ACHN (cell line): Measurements from ENCODE around the gene OCA2.
A peak's percentile ranks its signal among the peaks of the same experiment; 100 is the strongest.
"Not testable (repeated sequence)": the region's sequence is repeated elsewhere in the genome, so short reads cannot be mapped to it uniquely, and the experiment has no call there.

Experiments used
- DNase-seq: peaks from one replicate; pipeline ENCODE4 v3.0.0-alpha.2; 2015
- in situ Hi-C: cut with HindIII; loops from 2 replicates; pipeline ENCODE4 v1.10.0; 2017; ENCODE audit warnings: low sequenced_read_pairs, low pct_ligation_motif_present, low pct_unique_long_range_greater_than_20kb

OCA2 gene

GRCh38 chr15:28017423-28017924, 81.6 kb downstream of the OCA2 start:
- DNase-seq, result peak; percentile 2

GRCh38 chr15:28015855-28016254, 83.3 kb downstream of the OCA2 start:
- in situ Hi-C loops, result no loop called here
- no peak for DNase-seq

More at GRCh38 chr15:28017423-28017924, 81.6 kb downstream of the OCA2 start:
- in situ Hi-C loops, result no loop called here

GRCh38 chr15:28014623-28015200, 84.4 kb downstream of the OCA2 start:
- DNase-seq, result no peak
- in situ Hi-C loops, result no loop called here

DNA sequence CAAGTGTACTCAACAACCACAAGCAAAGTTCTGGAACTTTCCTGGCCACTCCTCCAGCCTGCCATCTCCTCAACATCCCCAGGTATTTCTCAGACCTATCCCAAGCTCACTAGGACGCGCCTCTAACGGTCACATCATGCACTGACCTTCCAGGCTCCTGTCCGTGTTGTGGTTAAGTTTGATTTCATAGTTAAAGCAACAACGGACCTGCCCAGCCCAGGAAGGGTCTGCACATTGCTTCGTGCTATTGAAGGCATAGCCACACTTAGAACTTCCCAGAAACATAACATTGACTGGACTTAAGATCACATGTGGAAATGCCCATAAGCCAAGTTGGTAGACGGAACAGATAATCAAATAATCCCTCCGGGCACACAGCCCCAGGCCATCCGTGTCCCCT, 85.1 kb downstream of the OCA2 start:
- in situ Hi-C loops, result no loop called here
- no peak for DNase-seq

- no peak for DNase-seq
- in situ Hi-C loops, result no loop called here
These were observed 85.6 kb downstream of the OCA2 start for GRCh38 chr15:28013480-28013879.

DNA sequence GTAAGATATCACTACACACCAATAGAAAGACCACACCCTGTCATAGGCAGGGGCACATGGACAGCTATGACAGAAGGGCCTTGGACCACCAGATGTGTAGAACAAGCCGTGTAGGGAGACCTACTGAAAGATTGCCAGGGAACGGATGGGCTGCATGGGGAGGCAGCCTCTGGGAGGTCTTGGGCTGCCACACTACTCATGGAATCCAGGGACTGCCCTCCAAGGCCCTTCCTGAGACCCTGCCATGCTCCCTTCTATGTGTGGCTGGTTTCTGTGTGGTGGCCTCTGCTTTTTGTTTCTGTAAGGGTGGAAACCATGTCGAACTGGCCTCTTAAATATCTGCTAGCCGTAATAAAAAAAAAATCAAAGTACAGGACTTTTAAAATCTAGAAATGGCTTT, 86.9 kb downstream of the OCA2 start:
- DNase-seq, result no peak
- in situ Hi-C loops, result no loop called here

DNA sequence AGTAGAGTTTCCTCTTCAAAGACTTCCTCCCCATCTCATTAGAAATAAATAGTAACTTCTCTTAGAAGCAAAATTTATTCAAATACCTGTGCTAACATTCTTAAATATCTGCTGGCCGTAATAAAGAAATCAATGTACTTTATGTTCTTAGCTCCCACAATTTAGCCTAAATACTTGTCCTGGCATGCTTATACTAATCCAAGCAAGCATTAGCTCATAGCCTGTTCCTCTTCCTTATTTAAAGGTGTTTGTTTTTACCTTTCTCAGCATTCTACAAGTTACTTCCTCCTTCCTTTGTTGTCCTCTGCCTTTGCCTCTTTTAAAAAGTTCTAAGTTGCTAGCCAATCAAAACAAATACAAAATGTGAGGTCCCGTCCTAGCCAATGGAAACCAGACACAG, 90.9 kb downstream of the OCA2 start:
- DNase-seq, in situ Hi-C loops: not testable (repeated sequence)

- in situ Hi-C loops, result no loop called here
- no peak for DNase-seq
These were observed 92.8 kb downstream of the OCA2 start for GRCh38 chr15:28006116-28006905.

DNA sequence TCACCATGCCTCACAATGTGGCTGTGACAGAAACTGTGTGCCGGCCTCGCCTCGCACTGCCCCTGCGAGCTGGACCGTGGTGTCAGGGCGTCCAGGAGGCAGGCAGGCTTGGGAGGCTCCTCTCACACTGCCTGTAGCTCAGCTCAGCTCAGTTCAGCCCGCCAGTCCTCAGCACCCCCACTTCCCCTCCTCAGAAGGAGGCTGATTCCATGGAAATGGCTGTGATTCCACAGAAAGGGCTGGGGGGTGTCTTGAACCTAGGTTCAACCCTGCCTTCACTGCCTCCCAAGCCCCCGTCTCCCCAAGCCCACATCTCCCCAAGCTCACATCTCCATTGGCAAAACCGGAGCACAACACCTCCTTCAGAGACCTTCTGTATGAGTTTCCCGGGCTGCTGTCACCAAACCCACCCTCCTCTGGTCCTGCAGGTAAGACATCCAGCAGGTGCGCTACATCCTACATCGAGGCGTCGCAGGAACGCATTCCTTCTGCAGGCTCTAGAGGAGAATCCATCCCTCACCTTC, 94.0 kb downstream of the OCA2 start:
- in situ Hi-C loops, result no loop called here

GRCh38 chr15:28004143-28005003, 94.7 kb downstream of the OCA2 start:
- in situ Hi-C loops, result no loop called here

More for the DNA sequence above, 94.0 kb downstream of the OCA2 start:
- DNase-seq, result no peak

GRCh38 chr15:28003302-28004037, 95.6 kb downstream of the OCA2 start:
- in situ Hi-C loops, result no loop called here
- no peak for DNase-seq

More at GRCh38 chr15:28004143-28005003, 94.7 kb downstream of the OCA2 start:
- DNase-seq, result no peak

DNA sequence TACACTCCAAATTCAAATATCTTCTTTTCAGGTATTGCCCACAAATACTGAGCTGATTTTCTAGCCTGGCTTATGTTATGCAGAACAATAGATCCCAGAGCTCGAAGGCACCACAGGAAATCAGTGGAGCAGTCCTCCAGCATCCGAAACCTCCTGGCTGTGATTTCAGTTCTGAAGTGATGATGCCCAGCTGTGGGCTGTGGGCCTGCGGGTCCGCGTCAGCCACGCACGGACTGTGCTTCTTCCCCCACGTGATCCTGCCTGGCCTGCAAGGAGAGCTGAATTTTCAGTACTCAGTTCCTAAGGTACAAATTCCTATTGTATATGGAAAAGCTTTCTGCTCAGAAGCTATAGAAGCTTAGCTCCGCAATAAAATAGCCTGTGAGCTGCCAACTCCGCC, 96.2 kb downstream of the OCA2 start:
- DNase-seq, result no peak
- in situ Hi-C loops, result no loop called here

DNA sequence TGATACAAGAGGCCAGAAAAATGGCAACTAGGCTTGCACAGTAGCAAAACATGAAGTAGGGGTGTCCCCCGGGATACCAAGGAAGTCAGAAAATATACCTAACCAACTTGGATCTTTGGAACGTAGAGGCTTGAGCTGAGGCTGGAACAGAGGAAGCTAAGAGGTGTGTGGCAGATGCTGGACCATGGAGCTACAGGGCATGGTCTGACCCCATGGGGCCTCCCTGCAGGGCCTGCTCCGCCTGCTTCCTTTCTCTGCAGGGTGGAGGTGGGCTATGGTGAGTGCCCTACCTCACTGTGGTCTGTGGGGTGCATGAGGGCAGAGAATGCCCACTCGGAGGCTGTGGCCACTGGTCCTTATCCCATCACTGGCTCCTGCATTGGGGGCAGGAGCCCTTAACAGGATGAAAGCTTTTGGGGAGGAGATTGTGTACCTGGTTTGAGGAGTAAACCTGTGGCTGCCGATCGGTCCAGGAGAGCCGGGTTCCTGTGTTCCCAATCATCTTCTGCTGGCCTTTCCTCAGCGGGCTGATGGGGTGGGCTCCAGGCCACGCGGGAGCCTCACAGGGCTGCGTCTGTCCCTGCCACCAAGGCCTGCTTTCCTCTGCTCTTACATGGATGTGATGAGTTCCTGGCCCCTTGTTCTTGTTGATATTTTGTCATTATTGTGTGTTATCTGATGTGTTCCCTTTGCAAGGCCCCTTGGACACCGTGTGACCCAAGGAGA, 96.8 kb downstream of the OCA2 start:
- no peak for DNase-seq
- in situ Hi-C loops, result no loop called here

DNA sequence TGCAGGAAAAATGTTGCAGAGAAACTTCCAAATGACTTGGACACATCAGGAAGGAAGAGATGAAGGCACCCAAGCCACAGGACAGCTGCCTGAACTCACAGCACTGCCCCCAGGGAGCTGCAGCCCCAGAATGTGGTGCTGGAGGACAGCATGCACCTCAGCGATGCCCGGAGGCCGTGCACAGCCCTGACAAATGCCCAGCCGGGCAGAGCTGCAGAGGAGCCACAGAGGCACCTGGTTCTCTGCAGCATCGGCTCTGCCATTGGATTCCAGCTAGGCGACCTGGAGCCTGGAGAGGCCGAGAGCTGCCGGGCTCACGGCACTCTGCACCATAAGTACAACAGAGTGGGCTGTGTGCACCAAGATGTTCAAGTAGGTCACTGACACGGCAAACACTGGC, 97.5 kb downstream of the OCA2 start:
- in situ Hi-C loops, result no loop called here
- DNase-seq, result no peak

DNA sequence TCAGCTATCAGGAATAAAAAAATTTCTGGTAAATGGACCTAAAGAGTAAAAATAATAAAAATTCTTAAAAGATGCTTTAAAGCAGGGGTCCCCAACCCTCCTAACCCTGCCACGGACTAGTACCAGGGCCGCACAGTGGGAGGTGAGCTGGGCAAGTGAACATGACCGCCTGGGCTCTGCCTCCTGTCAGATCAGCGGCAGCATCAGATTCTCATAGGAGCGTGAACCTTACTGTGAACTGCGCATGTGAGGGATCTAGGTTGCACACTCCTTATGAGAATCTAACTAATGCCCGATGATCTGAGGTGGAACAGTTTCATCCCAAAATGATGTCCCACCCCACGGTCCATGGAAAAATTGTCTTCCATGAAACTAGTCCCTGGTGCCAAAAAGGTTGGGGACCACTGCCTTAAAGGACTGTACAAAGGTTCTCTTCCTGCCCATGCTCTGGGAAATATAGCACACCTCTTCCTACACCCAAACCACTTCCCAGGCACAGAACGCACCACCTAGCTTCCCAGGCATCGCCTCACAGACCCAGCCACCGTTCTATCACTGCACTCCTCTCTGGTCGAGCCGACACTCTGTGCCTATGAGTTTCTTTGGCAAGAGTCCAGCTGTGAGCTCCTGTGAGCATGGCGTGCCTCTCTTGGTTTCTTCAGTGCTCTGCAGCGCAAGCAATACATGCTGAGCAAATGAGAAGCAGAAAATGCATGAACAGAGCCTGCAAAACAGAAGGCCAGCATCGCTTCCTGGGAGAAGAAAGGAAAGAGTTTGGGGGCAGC, 104.9 kb downstream of the OCA2 start:
- no peak for DNase-seq
- in situ Hi-C loops, result no loop called here

DNA sequence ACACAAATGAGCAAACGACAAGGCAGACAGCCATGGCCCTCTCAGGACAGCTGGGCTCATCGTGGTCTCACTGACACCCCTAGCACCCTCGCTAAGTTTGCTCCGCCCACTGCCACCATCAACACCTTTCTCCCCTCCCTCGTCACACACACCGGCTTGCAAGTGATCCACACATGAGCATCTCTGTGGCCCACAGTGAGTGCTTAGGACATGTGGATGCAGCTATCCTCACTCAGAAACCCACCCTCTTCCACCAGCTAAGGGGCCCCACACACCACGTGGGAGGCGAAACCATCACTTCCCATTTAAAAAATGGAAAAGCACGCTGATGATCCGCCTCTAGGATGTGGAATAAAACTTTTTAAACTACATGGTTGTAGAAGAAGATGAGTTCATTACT, 105.6 kb downstream of the OCA2 start:
- DNase-seq, result no peak
- in situ Hi-C loops, result no loop called here
